Effector memory CD8-positive, alpha-beta T cell (primary cell): Measurements from ENCODE around the gene KIF18B.

Experiments used
- ATAC-seq: fragments of 150-1000 bp; cut with Tn5 transposase; replicated peaks from 2 replicates; pipeline ENCODE4 v1.10.0; 2021; ENCODE audit warnings: mild to moderate bottlenecking, moderate library complexity
- DNase-seq, 3 experiments: peaks; one replicate each; pipeline ENCODE4 v3.0.0; 2021
- H3K27ac Mint-ChIP-seq, 2 donors: one replicate each; pipeline ENCODE4 v1.8.0; 2022; ENCODE audit warnings: mild to moderate bottlenecking in 2 of 2, mixed read lengths in 2 of 2, moderate library complexity in 2 of 2
- H3K27me3 Mint-ChIP-seq, 2 donors: one replicate each; pipeline ENCODE4 v1.8.0; 2022; ENCODE audit warnings: mixed read lengths in 2 of 2
- H3K36me3 Mint-ChIP-seq: one replicate; pipeline ENCODE4 v1.8.0; 2022; ENCODE audit warnings: mild to moderate bottlenecking, moderate library complexity, mixed read lengths; ENCODE audit not compliant: insufficient read depth
- H3K4me1 Mint-ChIP-seq, 2 donors: one replicate each; pipeline ENCODE4 v1.8.0; 2022; ENCODE audit warnings: low read depth in 2 of 2, mixed read lengths in 2 of 2
- H3K4me3 Mint-ChIP-seq, 2 donors: one replicate each; pipeline ENCODE4 v1.8.0; 2022; ENCODE audit warnings: mild to moderate bottlenecking in 2 of 2, mixed read lengths in 2 of 2, moderate library complexity in 2 of 2
- H3K9me3 Mint-ChIP-seq, 2 donors: one replicate each; pipeline ENCODE4 v1.8.0; 2022; ENCODE audit warnings: mixed read lengths in 2 of 2

The KIF18B gene

GRCh38 chr17:44915862-44916780 is 31.5 kb downstream of the KIF18B start:
- Mint-ChIP-seq H3K4me1 (peaks cover 5% of the 10 kb centered on the region in 2 donors), H3K9me3 (no peaks in the 10 kb centered on the region), H3K27ac (no peak overlapping the region), H3K27me3 (peaks cover 24 to 76% of the 10 kb centered on the region in 2 donors), H3K36me3 (no peaks in the 10 kb centered on the region), H3K4me3 (no peak overlapping the region)
- no peak for DNase-seq
- ATAC-seq: no peak

GRCh38 chr17:44915321-44915726 is 32.2 kb downstream of the KIF18B start, which contains the start of gene GFAP:
Gene GFAP, minus strand, starts transcription at chr17:44915500. Its CDS starts 14 bp downstream, at chr17:44915486.
- ATAC-seq (no peak), DNase-seq (no peak)
- no peaks in the 10 kb centered on the region for H3K36me3 Mint-ChIP-seq
- no peaks in the 10 kb centered on the region for H3K9me3 Mint-ChIP-seq
- H3K4me1 Mint-ChIP-seq: peaks cover 9 to 10% of the 10 kb centered on the region in 2 donors
- H3K27ac Mint-ChIP-seq: no peak within 1 kb of the TSS
- peaks cover 26 to 75% of the 10 kb centered on the region in 2 donors for H3K27me3 Mint-ChIP-seq
- no peak within 1 kb of the TSS for H3K4me3 Mint-ChIP-seq

GRCh38 chr17:44914698-44915271 is 32.8 kb downstream of the KIF18B start:
- Mint-ChIP-seq H3K4me1 (peaks cover 9 to 10% of the 10 kb centered on the region in 2 donors), H3K27me3 (peaks cover 26 to 72% of the 10 kb centered on the region in 2 donors), H3K9me3 (no peaks in the 10 kb centered on the region), H3K36me3 (no peaks in the 10 kb centered on the region), H3K27ac (no peak overlapping the region), H3K4me3 (no peak overlapping the region)
- ATAC-seq (no peak), DNase-seq (no peak)

- peaks cover 26 to 72% of the 10 kb centered on the region in 2 donors for H3K27me3 Mint-ChIP-seq
- ATAC-seq (no peak), DNase-seq (no peak)
- H3K4me1 Mint-ChIP-seq: peaks cover 9 to 10% of the 10 kb centered on the region in 2 donors
- H3K27ac Mint-ChIP-seq: no peak overlapping the region
- no peaks in the 10 kb centered on the region for H3K9me3 Mint-ChIP-seq
- H3K36me3 Mint-ChIP-seq: no peaks in the 10 kb centered on the region
- H3K4me3 Mint-ChIP-seq: no peak overlapping the region
Observed at GRCh38 chr17:44914148-44914547, 33.4 kb downstream of the KIF18B start.

GRCh38 chr17:44913676-44914075 is 33.9 kb downstream of the KIF18B start:
- no peak for DNase-seq
- Mint-ChIP-seq H3K36me3 (no peaks in the 10 kb centered on the region), H3K9me3 (no peaks in the 10 kb centered on the region), H3K4me1 (peaks cover 9 to 10% of the 10 kb centered on the region in 2 donors), H3K27ac (no peak overlapping the region), H3K4me3 (no peak overlapping the region), H3K27me3 (peaks cover 26 to 72% of the 10 kb centered on the region in 2 donors)
- ATAC-seq: no peak

GRCh38 chr17:44912763-44913544 is 34.6 kb downstream of the KIF18B start:
- peaks cover 26 to 72% of the 10 kb centered on the region in 2 donors for H3K27me3 Mint-ChIP-seq
- H3K27ac Mint-ChIP-seq: no peak overlapping the region
- no peak for ATAC-seq

GRCh38 chr17:44911133-44912001 is 36.2 kb downstream of the KIF18B start:
- no peaks in the 10 kb centered on the region for H3K9me3 Mint-ChIP-seq
- DNase-seq (peak; percentile 29 to 45 (median 37)), ATAC-seq (peak; percentile 87)
- peaks cover 9 to 10% of the 10 kb centered on the region in 2 donors for H3K4me1 Mint-ChIP-seq
- H3K27me3 Mint-ChIP-seq: peaks cover 28 to 69% of the 10 kb centered on the region in 2 donors
- H3K4me3 Mint-ChIP-seq: peak overlapping the region in 1 of 2 donors; percentile 26
- H3K27ac Mint-ChIP-seq: no peak overlapping the region
- H3K36me3 Mint-ChIP-seq: no peaks in the 10 kb centered on the region

More at GRCh38 chr17:44912763-44913544, 34.6 kb downstream of the KIF18B start:
- Mint-ChIP-seq H3K36me3 (no peaks in the 10 kb centered on the region), H3K4me3 (peak overlapping the region in 1 of 2 donors; percentile 41), H3K4me1 (peaks cover 9 to 10% of the 10 kb centered on the region in 2 donors), H3K9me3 (no peaks in the 10 kb centered on the region)
- DNase-seq: no peak

- peaks cover 9 to 10% of the 10 kb centered on the region in 2 donors for H3K4me1 Mint-ChIP-seq
- no peaks in the 10 kb centered on the region for H3K9me3 Mint-ChIP-seq
- ATAC-seq: no peak
- no peak overlapping the region for H3K27ac Mint-ChIP-seq
- no peaks in the 10 kb centered on the region for H3K36me3 Mint-ChIP-seq
- H3K27me3 Mint-ChIP-seq: peaks cover 35 to 69% of the 10 kb centered on the region in 2 donors
- peak overlapping the region in 1 of 2 donors; percentile 33 for H3K4me3 Mint-ChIP-seq
- no peak for DNase-seq
Observed at GRCh38 chr17:44910231-44911106, 37.1 kb downstream of the KIF18B start.

GRCh38 chr17:44909681-44910144 is 37.9 kb downstream of the KIF18B start:
- Mint-ChIP-seq H3K27me3 (peaks cover 31 to 62% of the 10 kb centered on the region in 2 donors), H3K27ac (no peak overlapping the region), H3K36me3 (no peaks in the 10 kb centered on the region), H3K4me1 (peaks cover 9 to 10% of the 10 kb centered on the region in 2 donors), H3K9me3 (no peaks in the 10 kb centered on the region), H3K4me3 (no peak overlapping the region)
- no peak for DNase-seq
- no peak for ATAC-seq

GRCh38 chr17:44908761-44909326 is 38.7 kb downstream of the KIF18B start:
- no peak overlapping the region for H3K4me3 Mint-ChIP-seq
- H3K27ac Mint-ChIP-seq: no peak overlapping the region
- H3K4me1 Mint-ChIP-seq: peaks cover 9 to 10% of the 10 kb centered on the region in 2 donors

GRCh38 chr17:44907729-44908470 is 39.7 kb downstream of the KIF18B start:
- Mint-ChIP-seq H3K4me1 (peaks cover 4 to 5% of the 10 kb centered on the region in 2 donors), H3K36me3 (no peaks in the 10 kb centered on the region), H3K27ac (no peak overlapping the region), H3K27me3 (peaks cover 21 to 44% of the 10 kb centered on the region in 2 donors), H3K9me3 (no peaks in the 10 kb centered on the region), H3K4me3 (no peak overlapping the region)
- DNase-seq: no peak
- no peak for ATAC-seq

More at GRCh38 chr17:44908761-44909326, 38.7 kb downstream of the KIF18B start:
- Mint-ChIP-seq H3K9me3 (no peaks in the 10 kb centered on the region), H3K36me3 (no peaks in the 10 kb centered on the region), H3K27me3 (peaks cover 28 to 53% of the 10 kb centered on the region in 2 donors)
- DNase-seq (no peak), ATAC-seq (no peak)
